Endothelial cell of umbilical vein (primary cell): Measurements from ENCODE around the gene PLA2G4E. TPM values are rescaled to one million over a fixed set of nuclear protein-coding genes. Genes with fewer than 3 reads are reported as not detected.

Experiments used
- BruUV-seq: library from RNA; stranded (reverse); fragments of 400-500 nt; replicated peaks from 2 replicates; lab custom pipeline; 2021; lab: Mats Ljungman, UMichigan
- CTCF ChIA-PET: fragments of 300-600, 350-600 bp; sonication (Branson Sonifier 250); formaldehyde crosslinking; loops from one replicate; lab custom pipeline; 2021; ENCODE audit warnings: antibody characterized with exemption, inconsistent platforms; lab: Charles Lee
- POLR2A ChIA-PET: fragments of 300-600, 350-600 bp; sonication (Branson Sonifier 250); formaldehyde crosslinking; loops from one replicate; lab custom pipeline; 2021; ENCODE audit warnings: antibody characterized with exemption, inconsistent platforms; lab: Charles Lee
- DNase-seq: peaks from one replicate; pipeline ENCODE4 v3.0.0-alpha.2; 2011; ENCODE audit warnings: low read depth, low spot score
- FAIRE-seq: peaks from 2 replicates; lab custom pipeline; 2011; peaks lifted over from hg19 to GRCh38; lab: Jason Lieb, UNC
- H2AFZ ChIP-seq: 2 replicates; pipeline ENCODE4 v1.6.0; 2012; ENCODE audit warnings: low read depth, low read length, control low read depth, inconsistent platforms
- H3K27ac ChIP-seq: 2 replicates; pipeline ENCODE4 v1.5.1; 2011; ENCODE audit warnings: low read depth, mild to moderate bottlenecking, control low read depth, low read length, moderate library complexity; ENCODE audit not compliant: insufficient read depth
- H3K27me3 ChIP-seq, 2 experiments: 2 replicates each; pipeline versions ENCODE4 v1.6.0 to v1.6.1; 2011; ENCODE audit warnings: low read length in 2 of 2, mixed read lengths in 1 of 2; ENCODE audit not compliant: control insufficient read depth in 2 of 2, insufficient read depth in 2 of 2
- H3K36me3 ChIP-seq, 2 experiments: 2 replicates in 1 of 2; 3 replicates in 1 of 2; pipeline ENCODE4 v1.5.1; 2011; ENCODE audit warnings: low read length in 2 of 2, mild to moderate bottlenecking in 1 of 2, moderate library complexity in 1 of 2; ENCODE audit not compliant: control insufficient read depth in 2 of 2, insufficient read depth in 2 of 2; ENCODE audit errors: extremely low read depth in 1 of 2
- H3K4me1 ChIP-seq: 3 replicates; pipeline ENCODE4 v1.5.1; 2011; ENCODE audit warnings: mild to moderate bottlenecking, low read length; ENCODE audit not compliant: control insufficient read depth, insufficient read depth; ENCODE audit errors: extremely low read depth
- H3K4me2 ChIP-seq: 2 replicates; pipeline ENCODE4 v1.6.1; 2011; ENCODE audit warnings: low read length, control low read depth, mixed read lengths; ENCODE audit not compliant: insufficient read depth
- H3K4me3 ChIP-seq, 3 experiments: fragments of 200-600 bp in 1 of 3; sonication (generic), shearing (Covaris generic) in 1 of 3; replicated peaks in 1 of 3; 2 replicates each; pipeline ENCODE4 v1.5.1; 2011 to 2016; ENCODE audit warnings: control low read depth in 3 of 3, low read length in 3 of 3, mild to moderate bottlenecking in 2 of 3, inconsistent platforms in 1 of 3, low read depth in 1 of 3, moderate library complexity in 1 of 3; ENCODE audit not compliant: insufficient read depth in 1 of 3
- H3K79me2 ChIP-seq: 2 replicates; pipeline ENCODE4 v1.6.0; 2012; ENCODE audit warnings: low read length, inconsistent platforms; ENCODE audit not compliant: control insufficient read depth, insufficient read depth
- H3K9ac ChIP-seq: replicated peaks from 2 replicates; pipeline ENCODE3; 2011; ENCODE audit warnings: low read length, control low read depth; ENCODE audit not compliant: insufficient read depth; ENCODE audit errors: extremely low read depth
- H3K9me1 ChIP-seq: replicated peaks from 3 replicates; pipeline ENCODE4 v1.6.0; 2011; ENCODE audit warnings: mild to moderate bottlenecking, low read length; ENCODE audit not compliant: control insufficient read depth, insufficient read depth; ENCODE audit errors: extremely low read depth
- H3K9me3 ChIP-seq: replicated peaks from 2 replicates; pipeline ENCODE4 v1.5.1; 2012; ENCODE audit warnings: low read length, inconsistent platforms; ENCODE audit not compliant: control insufficient read depth, insufficient read depth
- H4K20me1 ChIP-seq: replicated peaks from 2 replicates; pipeline ENCODE3; 2011; ENCODE audit warnings: mild to moderate bottlenecking, low read length; ENCODE audit not compliant: control insufficient read depth, insufficient read depth; ENCODE audit errors: extremely low read depth
- EZH2 ChIP-seq: IDR thresholded peaks from 2 replicates; pipeline ENCODE4 v1.6.1; 2012; ENCODE audit warnings: borderline replicate concordance, low read depth, mild to moderate bottlenecking, moderate library complexity, low read length, inconsistent platforms; ENCODE audit not compliant: severe bottlenecking
- FOS ChIP-seq: IDR thresholded peaks from 2 replicates; pipeline ENCODE4 v1.6.1; 2011; ENCODE audit warnings: mild to moderate bottlenecking, low read length, moderate library complexity, borderline replicate concordance; ENCODE audit not compliant: insufficient read depth
- GATA2 ChIP-seq: IDR thresholded peaks from 2 replicates; pipeline ENCODE4 v1.7.0; 2011; ENCODE audit warnings: low read depth, mild to moderate bottlenecking, moderate library complexity, mixed read lengths, low read length; ENCODE audit not compliant: insufficient read length, insufficient read depth
- JUN ChIP-seq: IDR thresholded peaks from 2 replicates; pipeline ENCODE4 v1.6.1; 2011; ENCODE audit warnings: borderline replicate concordance, low read depth; ENCODE audit not compliant: insufficient read length, insufficient read depth
- MYC ChIP-seq: IDR thresholded peaks from one replicate; pipeline ENCODE4 v1.6.1; 2011; ENCODE audit warnings: mild to moderate bottlenecking, low read depth, low read length
- POLR2A ChIP-seq: IDR thresholded peaks from 2 replicates; pipeline ENCODE4 v1.6.1; 2012; ENCODE audit warnings: low read depth, mild to moderate bottlenecking, control low read depth, low read length
- POLR2AphosphoS5 ChIP-seq: IDR thresholded peaks from 2 replicates; pipeline ENCODE4 v1.6.1; 2012; ENCODE audit warnings: low read depth, mild to moderate bottlenecking, control low read depth, low read length, moderate library complexity; ENCODE audit not compliant: insufficient read depth
- dilution Hi-C: fragments of 300-500 bp; cut with MboI; formaldehyde crosslinking; loops from one replicate; pipeline ENCODE4 v1.15.0; 2019; ENCODE audit warnings: low sequenced_read_pairs; ENCODE audit not compliant: extremely low pct_ligation_motif_present
- intact Hi-C: fragments of 100-400 bp; cut with micrococcal nuclease; formaldehyde crosslinking; loops from one replicate; pipeline ENCODE4 v1.10.0; 2022
- polyA plus RNA-seq, 4 experiments: library from polyadenylated mRNA; depleted of rRNA in 3 of 4; stranded (reverse) in 3 of 4; unstranded in 1 of 4; fragments of >200 nt; gene quantifications; 2 replicates each; pipeline versions ENCODE4 v1.2.1 to v1.2.3, GENCODE V29; 2011 to 2012; ENCODE audit warnings: missing spikeins in 1 of 4
- total RNA-seq: library from RNA; stranded (reverse); gene quantifications from 2 replicates; pipeline ENCODE4 v1.2.3, GENCODE V29; 2021
- TF ChIP-seq, protein P1 (sequence below), 2 donors: IDR thresholded peaks; 1 replicate in 1 of 2; 2 replicates in 1 of 2; pipeline ENCODE4 v1.5.1; 2011; ENCODE audit warnings: low read length in 2 of 2, mild to moderate bottlenecking in 2 of 2, moderate library complexity in 2 of 2, control low read depth in 1 of 2, inconsistent platforms in 1 of 2, low read depth in 1 of 2; ENCODE audit not compliant: insufficient read depth in 1 of 2; ENCODE audit errors: extremely low read depth in 1 of 2
- TF ChIP-seq, protein P2 (sequence below): IDR thresholded peaks from 2 replicates; pipeline ENCODE4 v1.6.1; 2011; ENCODE audit not compliant: insufficient read depth, insufficient read length

The PLA2G4E gene
- total and polyA plus RNA-seq, 2 donors (not counting 3 experiments of a cell fraction or from before 2014, with no cell fraction given), result not detected

DNA sequence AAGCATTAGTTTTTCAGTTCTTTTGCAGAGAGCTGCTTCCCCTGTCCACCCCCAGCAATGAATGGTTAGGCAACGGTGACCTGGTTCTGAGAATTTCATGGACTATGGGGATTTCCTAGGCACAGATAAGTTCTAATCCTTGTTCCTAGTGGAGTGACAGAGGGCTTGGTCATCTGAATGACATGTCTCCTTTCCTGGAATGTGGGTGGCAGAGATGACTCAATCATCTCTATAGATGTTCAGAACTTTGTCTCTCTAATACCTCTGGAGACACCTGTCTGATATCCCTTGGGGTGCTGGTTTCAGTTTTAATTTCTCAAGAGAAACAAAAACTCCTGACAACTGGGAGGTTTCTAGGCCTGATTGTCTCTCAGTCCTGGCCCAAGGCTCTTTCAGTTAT, 10.4 kb downstream of the PLA2G4E start:
- no peaks in the 10 kb centered on the region for H3K36me3 ChIP-seq
- H3K4me2 ChIP-seq, result no peak overlapping the region
- no peaks in the 10 kb centered on the region for H4K20me1 ChIP-seq
- H3K9me3 ChIP-seq, result no peaks in the 10 kb centered on the region
- H2AFZ ChIP-seq, result no peak overlapping the region
- H3K4me3 ChIP-seq, result no peak overlapping the region
- ChIA-PET CTCF (no interaction called here), POLR2A (no interaction called here)
- DNase-seq, result no peak
- no peak for TF ChIP-seq GATA2
- TF ChIP-seq, protein P1, sequence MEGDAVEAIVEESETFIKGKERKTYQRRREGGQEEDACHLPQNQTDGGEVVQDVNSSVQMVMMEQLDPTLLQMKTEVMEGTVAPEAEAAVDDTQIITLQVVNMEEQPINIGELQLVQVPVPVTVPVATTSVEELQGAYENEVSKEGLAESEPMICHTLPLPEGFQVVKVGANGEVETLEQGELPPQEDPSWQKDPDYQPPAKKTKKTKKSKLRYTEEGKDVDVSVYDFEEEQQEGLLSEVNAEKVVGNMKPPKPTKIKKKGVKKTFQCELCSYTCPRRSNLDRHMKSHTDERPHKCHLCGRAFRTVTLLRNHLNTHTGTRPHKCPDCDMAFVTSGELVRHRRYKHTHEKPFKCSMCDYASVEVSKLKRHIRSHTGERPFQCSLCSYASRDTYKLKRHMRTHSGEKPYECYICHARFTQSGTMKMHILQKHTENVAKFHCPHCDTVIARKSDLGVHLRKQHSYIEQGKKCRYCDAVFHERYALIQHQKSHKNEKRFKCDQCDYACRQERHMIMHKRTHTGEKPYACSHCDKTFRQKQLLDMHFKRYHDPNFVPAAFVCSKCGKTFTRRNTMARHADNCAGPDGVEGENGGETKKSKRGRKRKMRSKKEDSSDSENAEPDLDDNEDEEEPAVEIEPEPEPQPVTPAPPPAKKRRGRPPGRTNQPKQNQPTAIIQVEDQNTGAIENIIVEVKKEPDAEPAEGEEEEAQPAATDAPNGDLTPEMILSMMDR (IDR thresholded peaks at IDR 0.05; ENCODE audit: extremely low read depth in 1 of 2, insufficient read depth in 1 of 2, low read depth in 1 of 2, low read length in 2 of 2), result no peak
- TF ChIP-seq MYC, result no peak
- TF ChIP-seq JUN, result no peak
- TF ChIP-seq POLR2A, result no peak
- no peak for TF ChIP-seq POLR2AphosphoS5
- TF ChIP-seq FOS, result no peak
- TF ChIP-seq, protein P2, sequence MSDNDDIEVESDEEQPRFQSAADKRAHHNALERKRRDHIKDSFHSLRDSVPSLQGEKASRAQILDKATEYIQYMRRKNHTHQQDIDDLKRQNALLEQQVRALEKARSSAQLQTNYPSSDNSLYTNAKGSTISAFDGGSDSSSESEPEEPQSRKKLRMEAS, result no peak
- TF ChIP-seq EZH2, result no peak
- no peaks in the 10 kb centered on the region for H3K79me2 ChIP-seq
- FAIRE-seq, result no peak
- no peaks in the 10 kb centered on the region for H3K9me1 ChIP-seq
- dilution Hi-C loops (no loop called here), intact Hi-C loops (no loop called here)
- no peak overlapping the region for H3K9ac ChIP-seq
- no peaks in the 10 kb centered on the region for H3K4me1 ChIP-seq
- no TSS peak for BruUV-seq
- H3K27ac ChIP-seq, result no peak overlapping the region
- H3K27me3 ChIP-seq, result peaks cover 9 to 13% of the 10 kb centered on the region in 2 experiments
